Mesenchymal stem cell (in vitro differentiated cells and primary cell): ENCODE data around the gene ZFYVE19.

Source experiments
- DNase-seq: peaks from one replicate; pipeline ENCODE4 v3.0.0-alpha.2; 2013
- H2AFZ ChIP-seq: one replicate; pipeline ENCODE4 v1.6.1; 2013; ENCODE audit warnings: low read depth, mild to moderate bottlenecking, control low read depth, inconsistent platforms, low read length, moderate library complexity
- H2AK5ac ChIP-seq: 2 replicates; pipeline ENCODE4 v1.6.1; 2013; ENCODE audit warnings: low read length, moderate library complexity, mild to moderate bottlenecking, inconsistent platforms; ENCODE audit not compliant: severe bottlenecking
- H2BK120ac ChIP-seq: one replicate; pipeline ENCODE4 v1.6.1; 2013; ENCODE audit warnings: low read depth, mild to moderate bottlenecking, inconsistent platforms, low read length, moderate library complexity
- H2BK12ac ChIP-seq, 2 experiments: one replicate each; pipeline ENCODE4 v1.6.1; 2013; ENCODE audit warnings: inconsistent platforms in 2 of 2, low read length in 2 of 2, mild to moderate bottlenecking in 2 of 2, moderate library complexity in 2 of 2, control low read depth in 1 of 2
- H2BK15ac ChIP-seq: one replicate; pipeline ENCODE4 v1.6.1; 2013; ENCODE audit warnings: mild to moderate bottlenecking, low read depth, inconsistent platforms; ENCODE audit not compliant: poor library complexity, severe bottlenecking
- H2BK5ac ChIP-seq: 2 replicates; pipeline ENCODE4 v1.6.1; 2013; ENCODE audit warnings: low read depth, mild to moderate bottlenecking, low read length, control low read depth, inconsistent platforms; ENCODE audit not compliant: poor library complexity, severe bottlenecking
- H3K14ac ChIP-seq, 2 experiments: one replicate each; pipeline ENCODE4 v1.6.1; 2013; ENCODE audit warnings: inconsistent platforms in 2 of 2, low read length in 2 of 2, control low read depth in 1 of 2, mild to moderate bottlenecking in 1 of 2, moderate library complexity in 1 of 2
- H3K18ac ChIP-seq, 2 experiments: one replicate each; pipeline ENCODE4 v1.6.1; 2013; ENCODE audit warnings: inconsistent platforms in 2 of 2, low read length in 2 of 2, control low read depth in 1 of 2, low read depth in 1 of 2, mild to moderate bottlenecking in 1 of 2
- H3K23ac ChIP-seq, 2 experiments: one replicate each; pipeline ENCODE4 v1.6.1; 2013; ENCODE audit warnings: inconsistent platforms in 2 of 2, low read length in 2 of 2, mild to moderate bottlenecking in 2 of 2, moderate library complexity in 2 of 2, control low read depth in 1 of 2
- H3K27ac ChIP-seq: 2 replicates; pipeline ENCODE4 v1.5.1; 2013; ENCODE audit warnings: mild to moderate bottlenecking, moderate library complexity, low read length, control low read depth, inconsistent platforms; ENCODE audit not compliant: poor library complexity, severe bottlenecking
- H3K27me3 ChIP-seq, 2 experiments: 2 replicates each; pipeline versions ENCODE4 v1.6.1 to v1.7.0; 2013; ENCODE audit warnings: low read length in 2 of 2, mild to moderate bottlenecking in 2 of 2, moderate library complexity in 2 of 2, control low read depth in 1 of 2, inconsistent platforms in 1 of 2; ENCODE audit not compliant: control insufficient read depth in 1 of 2, insufficient read depth in 1 of 2
- H3K36me3 ChIP-seq, 2 experiments: 2 replicates each; pipeline versions ENCODE4 v1.6.1 to v1.7.0; 2013; ENCODE audit warnings: low read length in 2 of 2, control low read depth in 1 of 2, inconsistent platforms in 1 of 2, low read depth in 1 of 2, mild to moderate bottlenecking in 1 of 2; ENCODE audit not compliant: insufficient read depth in 2 of 2, control insufficient read depth in 1 of 2
- H3K4ac ChIP-seq, 2 experiments: one replicate each; pipeline ENCODE4 v1.6.1; 2013; ENCODE audit warnings: inconsistent platforms in 2 of 2, low read length in 2 of 2, mild to moderate bottlenecking in 2 of 2, moderate library complexity in 2 of 2, control low read depth in 1 of 2, low read depth in 1 of 2
- H3K4me1 ChIP-seq: 2 replicates; pipeline ENCODE4 v1.6.1; 2013; ENCODE audit warnings: low read depth, low read length, control low read depth; ENCODE audit not compliant: control insufficient read depth, insufficient read depth
- H3K4me2 ChIP-seq: 2 replicates; pipeline ENCODE4 v1.6.1; 2013; ENCODE audit warnings: low read length, mild to moderate bottlenecking, inconsistent platforms; ENCODE audit not compliant: poor library complexity, severe bottlenecking
- H3K4me3 ChIP-seq, 2 experiments: 2 replicates each; pipeline versions ENCODE4 v1.5.1 to v1.7.0; 2013; ENCODE audit warnings: low read length in 2 of 2, mild to moderate bottlenecking in 2 of 2, control low read depth in 1 of 2, low read depth in 1 of 2; ENCODE audit not compliant: insufficient read depth in 1 of 2
- H3K79me1 ChIP-seq: replicated peaks from 2 replicates; pipeline ENCODE4 v1.6.1; 2013; ENCODE audit warnings: mild to moderate bottlenecking, control low read depth, low read length, inconsistent platforms; ENCODE audit not compliant: poor library complexity, severe bottlenecking
- H3K9ac ChIP-seq: 2 replicates; pipeline ENCODE4 v1.7.0; 2013; ENCODE audit warnings: mild to moderate bottlenecking, low read length, moderate library complexity
- H3K9me3 ChIP-seq: 2 replicates; pipeline ENCODE4 v1.7.0; 2013; ENCODE audit warnings: mild to moderate bottlenecking, low read length; ENCODE audit not compliant: control insufficient read depth
- H4K8ac ChIP-seq: one replicate; pipeline ENCODE4 v1.6.1; 2013; ENCODE audit warnings: inconsistent platforms, mild to moderate bottlenecking, low read length, moderate library complexity
- H4K91ac ChIP-seq: one replicate; pipeline ENCODE4 v1.6.1; 2013; ENCODE audit warnings: mild to moderate bottlenecking, low read length, inconsistent platforms
- whole genome bisulfite sequencing: methylation state at CpG from one replicate; pipeline ENCODE4 v1.1.7; 2013; ENCODE audit warnings: mixed read lengths; 5-methylcytosine and 5-hydroxymethylcytosine counted together

The ZFYVE19 gene

GRCh38 chr15:40854161-40854560 is 47.3 kb downstream of the ZFYVE19 start:
- H2BK120ac ChIP-seq: no peak overlapping the region
- no peak overlapping the region for H2AK5ac ChIP-seq
- no peak overlapping the region for H2BK12ac ChIP-seq
- no peak overlapping the region for H3K9ac ChIP-seq
- H3K9me3 ChIP-seq: no peaks in the 10 kb centered on the region
- no peak overlapping the region for H3K14ac ChIP-seq
- no peak overlapping the region for H3K4ac ChIP-seq
- no peak overlapping the region for H2AFZ ChIP-seq
- WGBS: 87% methylated on average over 9 of the region's 10 CpGs
- no peak overlapping the region for H3K23ac ChIP-seq
- no peak overlapping the region for H3K4me3 ChIP-seq
- H3K27me3 ChIP-seq: peaks cover 0 to 60% of the 10 kb centered on the region in 2 experiments
- H3K4me1 ChIP-seq: peaks cover 2% of the 10 kb centered on the region
- no peak overlapping the region for H3K18ac ChIP-seq
- peaks cover 1% of the 10 kb centered on the region for H3K79me1 ChIP-seq
- peaks cover 0 to 39% of the 10 kb centered on the region in 2 experiments for H3K36me3 ChIP-seq
- H2BK15ac ChIP-seq: no peak overlapping the region
- H2BK5ac ChIP-seq: no peak overlapping the region
- no peak for DNase-seq
- no peak overlapping the region for H4K8ac ChIP-seq
- H3K4me2 ChIP-seq: no peak overlapping the region
- no peak overlapping the region for H3K27ac ChIP-seq
- H4K91ac ChIP-seq: peak overlapping the region; percentile 35

- Histone ChIP-seq H3K36me3 (peaks cover 0 to 39% of the 10 kb centered on the region in 2 experiments), H2BK120ac (no peak overlapping the region), H3K4me1 (peaks cover 7% of the 10 kb centered on the region), H3K4me2 (no peak overlapping the region), H2BK15ac (no peak overlapping the region), H2AK5ac (no peak overlapping the region), H2BK12ac (no peak overlapping the region), H3K27me3 (peaks cover 0 to 49% of the 10 kb centered on the region in 2 experiments), H3K14ac (no peak overlapping the region), H3K23ac (no peak overlapping the region), H4K8ac (no peak overlapping the region), H3K27ac (no peak overlapping the region), H4K91ac (no peak overlapping the region), H3K79me1 (peaks cover 1% of the 10 kb centered on the region), H3K4ac (no peak overlapping the region), H3K9me3 (no peaks in the 10 kb centered on the region), H3K4me3 (no peak overlapping the region), H2AFZ (no peak overlapping the region), H3K18ac (no peak overlapping the region), H2BK5ac (no peak overlapping the region), H3K9ac (no peak overlapping the region)
- no peak for DNase-seq
- WGBS: 89% methylated on average over 13 of the region's 13 CpGs
Measured at GRCh38 chr15:40855706-40856234, 48.9 kb downstream of the ZFYVE19 start.

GRCh38 chr15:40856746-40857145 is 49.9 kb downstream of the ZFYVE19 start:
- WGBS: 81% methylated on average over 7 of the region's 8 CpGs
- no peak overlapping the region for H3K4me3 ChIP-seq
- H2AFZ ChIP-seq: no peak overlapping the region
- no peak overlapping the region for H3K23ac ChIP-seq
- H2BK15ac ChIP-seq: no peak overlapping the region
- H2BK120ac ChIP-seq: no peak overlapping the region
- H2BK5ac ChIP-seq: no peak overlapping the region
- H3K27ac ChIP-seq: no peak overlapping the region
- H2AK5ac ChIP-seq: no peak overlapping the region
- peaks cover 0 to 39% of the 10 kb centered on the region in 2 experiments for H3K36me3 ChIP-seq
- DNase-seq: no peak
- H3K27me3 ChIP-seq: peaks cover 0 to 47% of the 10 kb centered on the region in 2 experiments
- peak overlapping the region; percentile 89 for H4K8ac ChIP-seq
- no peak overlapping the region for H2BK12ac ChIP-seq
- H3K9ac ChIP-seq: no peak overlapping the region
- H4K91ac ChIP-seq: no peak overlapping the region
- peaks cover 7% of the 10 kb centered on the region for H3K4me1 ChIP-seq
- H3K4ac ChIP-seq: no peak overlapping the region
- peaks cover 1% of the 10 kb centered on the region for H3K79me1 ChIP-seq
- no peak overlapping the region for H3K4me2 ChIP-seq
- H3K9me3 ChIP-seq: no peaks in the 10 kb centered on the region
- no peak overlapping the region for H3K14ac ChIP-seq
- H3K18ac ChIP-seq: no peak overlapping the region

GRCh38 chr15:40857601-40858341 is 50.9 kb downstream of the ZFYVE19 start:
- no peak overlapping the region for H3K14ac ChIP-seq
- H3K27ac ChIP-seq: no peak overlapping the region
- H3K4me1 ChIP-seq: peaks cover 7% of the 10 kb centered on the region
- no peak overlapping the region for H3K9ac ChIP-seq
- H3K9me3 ChIP-seq: no peaks in the 10 kb centered on the region
- H3K18ac ChIP-seq: no peak overlapping the region
- no peak overlapping the region for H3K4me2 ChIP-seq
- no peak overlapping the region for H3K4me3 ChIP-seq
- peak overlapping the region; percentile 29 for H2AFZ ChIP-seq
- H2AK5ac ChIP-seq: no peak overlapping the region
- no peak overlapping the region for H2BK15ac ChIP-seq
- peak; percentile 71 for DNase-seq
- no peak overlapping the region for H4K91ac ChIP-seq
- H2BK12ac ChIP-seq: no peak overlapping the region
- peaks cover 0 to 39% of the 10 kb centered on the region in 2 experiments for H3K36me3 ChIP-seq
- H3K27me3 ChIP-seq: peaks cover 0 to 46% of the 10 kb centered on the region in 2 experiments
- H3K79me1 ChIP-seq: no peaks in the 10 kb centered on the region
- H2BK120ac ChIP-seq: no peak overlapping the region
- peak overlapping the region in 1 of 2 experiments; percentile 17 for H3K4ac ChIP-seq
- 44% methylated on average over 15 of the region's 15 CpGs for WGBS
- H2BK5ac ChIP-seq: no peak overlapping the region
- no peak overlapping the region for H3K23ac ChIP-seq
- peak overlapping the region; percentile 89 for H4K8ac ChIP-seq
